HFFc6 (cell line): ENCODE data around the gene PAPPA2. TPM values are rescaled to one million over a fixed set of nuclear protein-coding genes. Genes with fewer than 3 reads are reported as not detected.

Experiments used
- DNase-seq: peaks from one replicate; pipeline ENCODE4 v3.0.0-alpha.2; 2018
- H3K27ac Mint-ChIP-seq: 2 replicates; pipeline ENCODE4 v1.8.0; 2020; ENCODE audit warnings: mild to moderate bottlenecking, mixed read lengths
- H3K27me3 Mint-ChIP-seq: 2 replicates; pipeline ENCODE4 v1.8.0; 2021; ENCODE audit warnings: mild to moderate bottlenecking, moderate library complexity, mixed read lengths; ENCODE audit not compliant: insufficient read depth
- H3K36me3 Mint-ChIP-seq: 2 replicates; pipeline ENCODE4 v1.8.0; 2021; ENCODE audit warnings: low read depth, mixed read lengths
- H3K4me1 Mint-ChIP-seq: 2 replicates; pipeline ENCODE4 v1.8.0; 2020; ENCODE audit warnings: low read depth, mixed read lengths
- H3K4me3 Mint-ChIP-seq: 2 replicates; pipeline ENCODE4 v1.8.0; 2020; ENCODE audit warnings: mild to moderate bottlenecking, moderate library complexity, mixed read lengths
- H3K9me3 Mint-ChIP-seq: 2 replicates; pipeline ENCODE4 v1.8.0; 2020; ENCODE audit warnings: mild to moderate bottlenecking, mixed read lengths
- CTCF ChIP-seq: fragments of 200-600 bp; sonication (generic); IDR thresholded peaks from 2 replicates; pipeline ENCODE4 v1.5.0; 2021; ENCODE audit warnings: antibody characterized with exemption, mild to moderate bottlenecking
- total RNA-seq, 6 experiments: library from RNA; stranded (reverse); fragmentation: NEBNext Ultra II Directional; extraction: Animal tissue kit (Norgen Biotek cat#: 25700); gene quantifications; 2 replicates in 1 of 6; 3 replicates in 5 of 6; pipeline ENCODE4 v1.2.3, GENCODE V29; 2021

Gene PAPPA2
- total RNA-seq, 6 experiments from 2014 or later: 0.16 to 1.1 (median 0.42) TPM

GRCh38 chr1:176839216-176839615, 376.2 kb downstream of the PAPPA2 start:
- H3K36me3 Mint-ChIP-seq: no peaks in the 10 kb centered on the region
- TF ChIP-seq CTCF: no peak

GRCh38 chr1:176841238-176841637, 378.3 kb downstream of the PAPPA2 start:
- H3K9me3 Mint-ChIP-seq: peaks cover 24% of the 10 kb centered on the region
- H3K4me1 Mint-ChIP-seq: no peaks in the 10 kb centered on the region
- TF ChIP-seq CTCF: no peak
- H3K4me3 Mint-ChIP-seq: no peak overlapping the region
- no peaks in the 10 kb centered on the region for H3K27me3 Mint-ChIP-seq
- H3K27ac Mint-ChIP-seq: no peak overlapping the region
- H3K36me3 Mint-ChIP-seq: no peaks in the 10 kb centered on the region
- no peak for DNase-seq

More at GRCh38 chr1:176839216-176839615, 376.2 kb downstream of the PAPPA2 start:
- no peak overlapping the region for H3K27ac Mint-ChIP-seq
- DNase-seq: no peak
- no peak overlapping the region for H3K4me3 Mint-ChIP-seq
- no peaks in the 10 kb centered on the region for H3K4me1 Mint-ChIP-seq
- H3K27me3 Mint-ChIP-seq: no peaks in the 10 kb centered on the region
- H3K9me3 Mint-ChIP-seq: peaks cover 25% of the 10 kb centered on the region

- no peaks in the 10 kb centered on the region for H3K4me1 Mint-ChIP-seq
- H3K4me3 Mint-ChIP-seq: no peak overlapping the region
- peak; percentile 64 for TF ChIP-seq CTCF
- peak; percentile 17 for DNase-seq
- H3K27me3 Mint-ChIP-seq: no peaks in the 10 kb centered on the region
- H3K36me3 Mint-ChIP-seq: no peaks in the 10 kb centered on the region
- H3K9me3 Mint-ChIP-seq: peaks cover 24% of the 10 kb centered on the region
- no peak overlapping the region for H3K27ac Mint-ChIP-seq
Measured at GRCh38 chr1:176843352-176844297, 380.6 kb downstream of the PAPPA2 start.

- no peak overlapping the region for H3K27ac Mint-ChIP-seq
- no peaks in the 10 kb centered on the region for H3K27me3 Mint-ChIP-seq
- no peak overlapping the region for H3K4me3 Mint-ChIP-seq
- H3K36me3 Mint-ChIP-seq: no peaks in the 10 kb centered on the region
- no peaks in the 10 kb centered on the region for H3K4me1 Mint-ChIP-seq
- DNase-seq: no peak
- TF ChIP-seq CTCF: no peak
- peaks cover 28% of the 10 kb centered on the region for H3K9me3 Mint-ChIP-seq
Measured at GRCh38 chr1:176847052-176847451, 384.1 kb downstream of the PAPPA2 start.

GRCh38 chr1:176849281-176849680, 386.3 kb downstream of the PAPPA2 start:
- H3K27me3 Mint-ChIP-seq: no peaks in the 10 kb centered on the region
- no peaks in the 10 kb centered on the region for H3K36me3 Mint-ChIP-seq
- H3K9me3 Mint-ChIP-seq: peaks cover 28% of the 10 kb centered on the region
- TF ChIP-seq CTCF: no peak
- no peak for DNase-seq
- no peaks in the 10 kb centered on the region for H3K4me1 Mint-ChIP-seq
- H3K4me3 Mint-ChIP-seq: no peak overlapping the region
- no peak overlapping the region for H3K27ac Mint-ChIP-seq
